Measurements from ENCODE around the gene PASK. TPM values are rescaled to one million over a fixed set of nuclear protein-coding genes. Genes with fewer than 3 reads are reported as not detected.

Gene PASK
- total and polyA plus RNA-seq, 10 donors = 8.0 to 35.6 (median 17.6) TPM

DNA sequence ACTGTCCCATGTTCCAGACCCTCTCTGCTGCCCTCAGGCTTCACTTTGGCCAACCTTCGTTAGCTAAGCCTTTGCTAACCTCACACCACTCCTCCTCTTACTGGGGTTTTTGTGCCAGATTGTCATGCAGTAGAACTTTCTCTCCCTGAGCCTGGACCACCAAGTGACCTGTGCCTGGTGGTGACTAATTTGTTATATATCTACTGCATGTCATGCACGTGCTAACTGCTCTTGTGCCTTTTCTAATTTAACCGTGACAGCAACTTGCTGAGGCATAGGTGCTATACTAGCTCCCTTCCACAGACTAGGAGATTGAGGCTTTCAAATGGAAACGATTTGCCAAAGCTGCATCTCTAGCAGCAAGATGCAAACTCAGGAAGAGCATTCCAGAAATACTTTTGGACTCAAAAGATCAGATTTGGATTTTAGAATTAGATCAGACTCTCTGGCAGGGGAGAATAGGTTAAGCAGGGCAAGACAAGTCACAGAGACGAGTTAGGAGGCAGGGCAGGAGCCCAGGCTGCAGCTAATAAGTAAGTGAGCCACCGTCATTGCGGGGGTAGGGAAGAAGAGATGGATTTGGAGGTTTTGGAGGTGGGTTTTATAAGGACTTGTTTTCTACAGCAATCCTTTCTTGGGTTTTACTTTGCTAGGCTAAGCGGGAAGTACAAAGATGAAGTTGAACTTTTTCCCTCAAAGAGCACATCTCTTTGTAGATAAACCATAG is 2.8 kb upstream of the PASK start:
- Histone ChIP-seq H3K27me3 (replicated peaks in 1 of 7) (no peaks in the 10 kb centered on the region), H3K9me3 (no peaks in the 10 kb centered on the region), H3K4me3 (peak overlapping the region in 1 of 8 donors; percentile 100), H3K36me3 (peaks cover 0 to 35% (median 19%) of the 10 kb centered on the region in 6 donors), H3K4me1 (peaks cover 12 to 61% (median 37%) of the 10 kb centered on the region in 6 donors), H3K27ac (no peak overlapping the region)
- no peak for TF ChIP-seq CTCF (IDR thresholded peaks at IDR 0.05 in 8 of 11, conservative IDR thresholded peaks at IDR 0.05 in 3 of 11)
- no peak for TF ChIP-seq POLR2A (IDR thresholded peaks at IDR 0.05)
- no peak for TF ChIP-seq POLR2AphosphoS5 (IDR thresholded peaks at IDR 0.05)
- no peak for DNase-seq
- WGBS, 5 donors = 75 to 90% (median 85%) methylated on average over 8 of the region's 8 CpGs
- intact Hi-C loops (cut with DNase I; ENCODE audit: low total_unique reads) = loop anchor here (5.0 kb wide), 1 partner anchor 75 kb away; no protein-coding TSS in a partner anchor

DNA sequence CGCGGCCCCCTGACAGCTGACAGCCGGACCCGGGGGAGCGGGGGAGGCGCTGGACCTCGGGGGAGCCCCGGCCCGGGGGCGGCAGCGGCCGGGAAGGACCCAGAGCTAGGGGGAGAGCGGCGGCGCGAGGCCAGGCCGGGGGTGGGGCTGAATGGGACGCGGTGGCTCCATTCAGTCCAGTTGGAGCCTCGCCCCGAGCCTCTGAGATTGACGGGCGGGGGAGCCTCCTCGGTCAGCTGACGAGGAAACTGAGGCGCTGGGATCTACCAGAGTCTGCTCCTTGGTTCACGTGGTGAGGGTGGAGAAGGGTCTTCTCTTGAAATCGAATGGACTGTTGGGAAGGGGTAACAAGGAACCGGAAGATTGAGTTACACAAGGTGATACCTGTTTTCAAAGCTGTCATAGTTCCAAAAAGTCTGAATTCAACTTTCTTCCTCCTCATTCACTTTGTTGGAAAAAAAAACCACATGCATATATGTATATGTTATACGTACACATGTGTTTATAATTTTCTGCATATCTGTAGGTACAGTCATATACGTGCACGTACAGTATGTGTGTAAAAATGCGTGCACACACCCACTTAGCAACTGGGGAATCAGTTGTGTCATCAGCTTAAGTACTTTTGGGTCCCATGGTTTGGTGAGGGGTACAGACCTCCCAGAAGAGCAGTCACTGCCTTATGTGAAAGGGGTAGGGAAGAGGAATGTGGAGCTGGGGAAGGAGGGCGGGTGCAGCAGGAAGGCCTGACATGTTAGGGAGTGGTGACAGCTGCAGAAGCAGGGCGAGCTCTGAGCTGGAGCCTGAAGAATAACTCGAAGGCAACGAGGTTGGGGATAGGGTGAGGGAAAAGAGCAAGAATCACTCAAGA is 1.6 kb upstream of the PASK start:
- Histone ChIP-seq H3K4me3 (peak overlapping the region; percentile 72 to 100 (median 98)), H3K9me3 (no peaks in the 10 kb centered on the region), H3K27ac (peak overlapping the region; percentile 55 to 92 (median 86)), H3K4me1 (peaks cover 12 to 49% (median 31%) of the 10 kb centered on the region in 6 donors), H3K27me3 (replicated peaks in 1 of 7) (no peaks in the 10 kb centered on the region), H3K36me3 (peaks cover 0 to 30% (median 19%) of the 10 kb centered on the region in 6 donors)
- no peak for TF ChIP-seq CTCF (IDR thresholded peaks at IDR 0.05 in 8 of 11, conservative IDR thresholded peaks at IDR 0.05 in 3 of 11)
- TF ChIP-seq POLR2A (IDR thresholded peaks at IDR 0.05) = no peak
- no peak for TF ChIP-seq POLR2AphosphoS5 (IDR thresholded peaks at IDR 0.05)
- DNase-seq = no peak
- 13 to 15% (median 13%) methylated on average over 30 to 37 of the region's 37 CpGs for WGBS, 5 donors
- intact Hi-C loops (cut with DNase I; ENCODE audit: low total_unique reads) = loop anchor here (5.0 kb wide), 1 partner anchor 74 kb away; no protein-coding TSS in a partner anchor

DNA sequence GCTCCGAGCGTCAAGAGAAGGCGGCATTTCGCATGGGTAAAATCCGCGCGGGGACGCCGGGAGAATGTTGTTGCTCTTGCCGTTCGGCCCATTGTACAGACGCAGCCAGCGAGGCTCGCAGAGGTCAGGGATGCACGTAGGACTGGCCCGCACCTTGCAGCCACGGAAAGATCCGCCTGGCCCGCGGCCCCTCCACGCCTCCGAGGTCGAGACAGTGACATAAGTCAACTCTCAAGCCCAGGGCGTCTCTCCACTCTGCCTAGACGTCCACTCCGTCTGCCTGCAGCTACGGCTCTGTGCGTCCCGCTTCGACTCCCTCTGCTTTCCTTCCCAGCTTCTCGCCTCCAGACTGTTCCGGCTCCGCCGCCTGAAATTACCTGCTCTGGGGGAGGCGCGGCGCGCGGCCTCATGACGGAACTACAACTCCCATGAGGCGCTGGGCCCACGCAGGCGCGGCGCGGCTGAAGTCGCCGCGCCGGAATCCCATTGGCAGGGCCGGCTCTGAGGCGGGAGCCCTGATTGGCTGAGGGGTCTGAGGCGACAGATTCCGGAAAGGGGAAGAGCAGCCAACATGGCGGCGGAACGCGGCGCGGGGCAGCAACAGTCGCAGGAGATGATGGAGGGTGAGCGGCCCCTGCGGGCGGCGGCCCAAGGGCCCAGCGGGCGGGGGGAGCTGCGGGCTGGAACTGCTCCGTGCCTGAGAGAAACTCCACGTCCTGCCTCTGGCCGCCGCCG is 820 bp upstream of the PASK start, which contains the start of gene PPP1R7:
Gene PPP1R7 (plus strand): TSS at position 543 of the 735 bp plus-strand sequence. CDS start 29 bp downstream, at position 572.
- H3K9me3 ChIP-seq = no peaks in the 10 kb centered on the region
- H3K27ac ChIP-seq = peak within 1 kb of the TSS; percentile 55 to 92 (median 86)
- DNase-seq = peak; percentile 98
- peak within 1 kb of the TSS; percentile 72 to 100 (median 98) for H3K4me3 ChIP-seq
- intact Hi-C loops (cut with DNase I; ENCODE audit: low total_unique reads) = loop anchor here (5.0 kb wide), 1 partner anchor 73 kb away; no protein-coding TSS in a partner anchor
- peak; percentile 90 for TF ChIP-seq POLR2AphosphoS5 (IDR thresholded peaks at IDR 0.05)
- peak in 2 of 3 donors; percentile 34 for TF ChIP-seq POLR2A (IDR thresholded peaks at IDR 0.05)
- TF ChIP-seq CTCF (IDR thresholded peaks at IDR 0.05 in 8 of 11, conservative IDR thresholded peaks at IDR 0.05 in 3 of 11) = peak in 10 of 11 experiments; percentile 15 to 73 (median 43)
- peaks cover 0 to 23% (median 16%) of the 10 kb centered on the region in 6 donors for H3K36me3 ChIP-seq
- H3K4me1 ChIP-seq = peaks cover 12 to 48% (median 31%) of the 10 kb centered on the region in 6 donors
- no peaks in the 10 kb centered on the region for H3K27me3 ChIP-seq (replicated peaks in 1 of 7)
- WGBS, 5 donors = 0 to 2% (median 1%) methylated on average over 35 to 73 of the region's 73 CpGs

Measured in spleen (tissue), 11 donors.